Hepatocyte (in vitro differentiated cells): ENCODE data around the gene PTPRD. TPM values are rescaled to one million over a fixed set of nuclear protein-coding genes. Genes with fewer than 3 reads are reported as not detected.

Experiments used
- DNase-seq: peaks from one replicate; pipeline ENCODE4 v3.0.0-alpha.2; 2016; ENCODE audit warnings: low spot score
- H2AFZ ChIP-seq: fragments of 200-600 bp; sonication (generic); 2 replicates; pipeline ENCODE4 v1.6.0; 2016; ENCODE audit warnings: antibody characterized with exemption, mild to moderate bottlenecking
- H3K27ac ChIP-seq: fragments of 200-600 bp; sonication (generic); 2 replicates; pipeline ENCODE4 v1.5.1; 2016; ENCODE audit warnings: mild to moderate bottlenecking
- H3K27me3 ChIP-seq: fragments of 200-600 bp; sonication (generic); 2 replicates; pipeline ENCODE4 v1.6.1; 2016
- H3K36me3 ChIP-seq: fragments of 200-600 bp; sonication (generic); replicated peaks from 2 replicates; pipeline ENCODE4 v1.5.1; 2016; ENCODE audit warnings: low read depth; ENCODE audit not compliant: insufficient read depth
- H3K4me1 ChIP-seq: fragments of 200-600 bp; sonication (generic); 2 replicates; pipeline ENCODE4 v1.5.1; 2016; ENCODE audit warnings: mild to moderate bottlenecking, moderate library complexity; ENCODE audit not compliant: insufficient read depth
- H3K4me2 ChIP-seq: fragments of 200-600 bp; sonication (generic); 2 replicates; pipeline ENCODE4 v1.6.0; 2016
- H3K4me3 ChIP-seq: fragments of 200-600 bp; sonication (generic); 2 replicates; pipeline ENCODE4 v1.5.1; 2016; ENCODE audit warnings: mild to moderate bottlenecking
- H3K79me2 ChIP-seq: fragments of 200-600 bp; sonication (generic); 2 replicates; pipeline ENCODE4 v1.6.0; 2017; ENCODE audit warnings: mild to moderate bottlenecking
- H3K9me2 ChIP-seq: fragments of 200-600 bp; sonication (generic); replicated peaks from 2 replicates; pipeline ENCODE4 v1.6.0; 2017; ENCODE audit warnings: mild to moderate bottlenecking; ENCODE audit not compliant: insufficient read depth
- H3K9me3 ChIP-seq: fragments of 200-600 bp; sonication (generic); 2 replicates; pipeline ENCODE4 v1.5.1; 2016; ENCODE audit warnings: low read depth, mild to moderate bottlenecking
- H4K20me1 ChIP-seq: fragments of 200-600 bp; sonication (generic); 2 replicates; pipeline ENCODE4 v1.6.0; 2016; ENCODE audit warnings: mild to moderate bottlenecking; ENCODE audit not compliant: insufficient read depth, poor library complexity, severe bottlenecking
- EZH2 ChIP-seq: fragments of 200-600 bp; sonication (generic); IDR thresholded peaks from 2 replicates; pipeline ENCODE4 v1.6.1; 2016; ENCODE audit warnings: antibody characterized with exemption, mild to moderate bottlenecking, borderline replicate concordance
- EZH2phosphoT487 ChIP-seq: fragments of 200-600 bp; sonication (generic); IDR thresholded peaks from one replicate; pipeline ENCODE4 v1.6.1; 2018; ENCODE audit warnings: antibody characterized with exemption, mild to moderate bottlenecking, low read depth, moderate library complexity; ENCODE audit not compliant: unreplicated experiment, severe bottlenecking
- WGBS: methylation state at CpG from one replicate; pipeline ENCODE4 v1.1.6; 2016; ENCODE audit warnings: low lambda C conversion rate; ENCODE audit errors: missing lambda C conversion rate; 5-methylcytosine and 5-hydroxymethylcytosine counted together
- polyA plus RNA-seq: library from polyadenylated mRNA; unstranded; fragments of >200 nt; fragmentation: Nextera tagmentation; extraction: Ambion mirVana; gene quantifications from 2 replicates; pipeline ENCODE4 v1.2.1, GENCODE V29; 2016
- total RNA-seq: library from RNA; depleted of rRNA; stranded (reverse); fragments of >200 nt; gene quantifications from 2 replicates; pipeline ENCODE4 v1.2.3, GENCODE V29; 2014
- TF ChIP-seq, protein P1 (sequence below): fragments of 200-600 bp; sonication (generic); IDR thresholded peaks from 2 replicates; pipeline ENCODE4 v1.5.1; 2016; ENCODE audit warnings: antibody characterized with exemption, mild to moderate bottlenecking; ENCODE audit not compliant: poor library complexity

The PTPRD gene
- total and polyA plus RNA-seq, 2 experiments from 2014 or later = 6.5 to 77.6 TPM

DNA sequence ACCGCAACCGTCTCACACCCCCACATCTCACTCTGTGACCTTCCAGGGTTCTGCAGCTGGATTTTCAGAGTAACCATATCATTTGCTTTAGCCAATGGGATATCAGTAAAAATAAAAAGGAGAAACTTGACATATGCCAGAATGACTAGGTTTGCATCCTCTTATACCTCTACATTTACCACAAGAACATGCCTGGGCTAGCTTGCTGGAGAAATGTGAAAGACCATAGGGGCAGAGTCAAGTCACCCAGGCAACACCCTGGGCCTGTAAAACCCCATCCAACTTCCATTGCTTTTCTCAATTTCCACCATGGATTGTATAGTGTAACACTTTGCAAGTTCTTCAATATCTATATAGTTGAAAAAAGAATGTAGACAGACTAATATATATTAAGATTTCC is 731.1 kb downstream of the PTPRD start:
- no peak for TF ChIP-seq EZH2
- TF ChIP-seq EZH2phosphoT487 = no peak
- TF ChIP-seq, protein P1, sequence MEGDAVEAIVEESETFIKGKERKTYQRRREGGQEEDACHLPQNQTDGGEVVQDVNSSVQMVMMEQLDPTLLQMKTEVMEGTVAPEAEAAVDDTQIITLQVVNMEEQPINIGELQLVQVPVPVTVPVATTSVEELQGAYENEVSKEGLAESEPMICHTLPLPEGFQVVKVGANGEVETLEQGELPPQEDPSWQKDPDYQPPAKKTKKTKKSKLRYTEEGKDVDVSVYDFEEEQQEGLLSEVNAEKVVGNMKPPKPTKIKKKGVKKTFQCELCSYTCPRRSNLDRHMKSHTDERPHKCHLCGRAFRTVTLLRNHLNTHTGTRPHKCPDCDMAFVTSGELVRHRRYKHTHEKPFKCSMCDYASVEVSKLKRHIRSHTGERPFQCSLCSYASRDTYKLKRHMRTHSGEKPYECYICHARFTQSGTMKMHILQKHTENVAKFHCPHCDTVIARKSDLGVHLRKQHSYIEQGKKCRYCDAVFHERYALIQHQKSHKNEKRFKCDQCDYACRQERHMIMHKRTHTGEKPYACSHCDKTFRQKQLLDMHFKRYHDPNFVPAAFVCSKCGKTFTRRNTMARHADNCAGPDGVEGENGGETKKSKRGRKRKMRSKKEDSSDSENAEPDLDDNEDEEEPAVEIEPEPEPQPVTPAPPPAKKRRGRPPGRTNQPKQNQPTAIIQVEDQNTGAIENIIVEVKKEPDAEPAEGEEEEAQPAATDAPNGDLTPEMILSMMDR = no peak
- 98% methylated on average over 2 of the region's 2 CpGs for WGBS
- no peaks in the 10 kb centered on the region for H3K9me3 ChIP-seq
- no peaks in the 10 kb centered on the region for H3K36me3 ChIP-seq
- no peaks in the 10 kb centered on the region for H4K20me1 ChIP-seq
- H3K9me2 ChIP-seq = no peaks in the 10 kb centered on the region
- H3K79me2 ChIP-seq = no peaks in the 10 kb centered on the region
- no peak overlapping the region for H3K4me3 ChIP-seq
- DNase-seq = no peak
- no peak overlapping the region for H2AFZ ChIP-seq
- H3K4me1 ChIP-seq = no peaks in the 10 kb centered on the region
- H3K27ac ChIP-seq = no peak overlapping the region
- H3K27me3 ChIP-seq = no peaks in the 10 kb centered on the region
- H3K4me2 ChIP-seq = no peak overlapping the region

- Histone ChIP-seq H3K27ac (no peak overlapping the region), H3K4me2 (no peak overlapping the region), H3K36me3 (no peaks in the 10 kb centered on the region), H4K20me1 (no peaks in the 10 kb centered on the region), H3K9me3 (no peaks in the 10 kb centered on the region), H3K4me1 (no peaks in the 10 kb centered on the region), H3K9me2 (no peaks in the 10 kb centered on the region), H2AFZ (no peak overlapping the region), H3K4me3 (no peak overlapping the region), H3K79me2 (no peaks in the 10 kb centered on the region), H3K27me3 (no peaks in the 10 kb centered on the region)
- 75% methylated on average over 3 of the region's 3 CpGs for WGBS
- DNase-seq = no peak
- TF ChIP-seq, protein P1 = no peak
- no peak for TF ChIP-seq EZH2
- TF ChIP-seq EZH2phosphoT487 = no peak
Observed at GRCh38 chr9:9874270-9874669, 738.5 kb downstream of the PTPRD start.

GRCh38 chr9:9862235-9862810 is 750.5 kb downstream of the PTPRD start:
- 34% methylated on average over 3 of the region's 3 CpGs for WGBS
- no peak for TF ChIP-seq EZH2
- TF ChIP-seq EZH2phosphoT487 = no peak
- TF ChIP-seq, protein P1 = no peak
- no peak for DNase-seq
- no peaks in the 10 kb centered on the region for H3K79me2 ChIP-seq
- no peak overlapping the region for H2AFZ ChIP-seq
- no peak overlapping the region for H3K27ac ChIP-seq
- no peaks in the 10 kb centered on the region for H3K27me3 ChIP-seq
- H3K4me3 ChIP-seq = no peak overlapping the region
- no peaks in the 10 kb centered on the region for H4K20me1 ChIP-seq
- H3K9me3 ChIP-seq = no peaks in the 10 kb centered on the region
- H3K36me3 ChIP-seq = no peaks in the 10 kb centered on the region
- no peaks in the 10 kb centered on the region for H3K4me1 ChIP-seq
- H3K4me2 ChIP-seq = no peak overlapping the region
- no peaks in the 10 kb centered on the region for H3K9me2 ChIP-seq
